ENCODE measurements around the gene LYRM4.

The LYRM4 gene

GRCh38 chr6:5172041-5172653 is 88.6 kb downstream of the LYRM4 start:
- no peak for FAIRE-seq

GRCh38 chr6:5167501-5167900 is 93.2 kb downstream of the LYRM4 start:
- no peak for FAIRE-seq

GRCh38 chr6:5164092-5164491 is 96.7 kb downstream of the LYRM4 start:
- FAIRE-seq: no peak

- FAIRE-seq: no peak
Measured at GRCh38 chr6:5163247-5163646, 97.5 kb downstream of the LYRM4 start.

- FAIRE-seq: no peak
Measured at GRCh38 chr6:5162355-5162754, 98.4 kb downstream of the LYRM4 start.

- no peak for FAIRE-seq
Measured at GRCh38 chr6:5160206-5160605, 100.5 kb downstream of the LYRM4 start.

- no peak for FAIRE-seq
Measured at GRCh38 chr6:5159162-5159561, 101.6 kb downstream of the LYRM4 start.

GRCh38 chr6:5158180-5158579 is 102.6 kb downstream of the LYRM4 start:
- FAIRE-seq: no peak

- FAIRE-seq: no peak
Measured at GRCh38 chr6:5157621-5158138, 103.1 kb downstream of the LYRM4 start.

- FAIRE-seq: no peak
Measured at GRCh38 chr6:5156627-5157026, 104.1 kb downstream of the LYRM4 start.

GRCh38 chr6:5155906-5156305 is 104.8 kb downstream of the LYRM4 start:
- no peak for FAIRE-seq

- no peak for FAIRE-seq
Measured at GRCh38 chr6:5153186-5153585, 107.6 kb downstream of the LYRM4 start.

GRCh38 chr6:5152460-5152859 is 108.3 kb downstream of the LYRM4 start:
- FAIRE-seq: no peak

- no peak for FAIRE-seq
Measured at GRCh38 chr6:5151955-5152401, 108.8 kb downstream of the LYRM4 start.

- FAIRE-seq: no peak
Measured at GRCh38 chr6:5151360-5151954, 109.3 kb downstream of the LYRM4 start.

GRCh38 chr6:5150551-5151075 is 110.1 kb downstream of the LYRM4 start:
- FAIRE-seq: no peak

GRCh38 chr6:5149891-5150290 is 110.9 kb downstream of the LYRM4 start:
- FAIRE-seq: no peak

GRCh38 chr6:5149159-5149704 is 111.5 kb downstream of the LYRM4 start:
- no peak for FAIRE-seq

GRCh38 chr6:5146398-5146797 is 114.4 kb downstream of the LYRM4 start:
- FAIRE-seq: no peak

- peak; percentile 52 for FAIRE-seq
Measured at GRCh38 chr6:5143634-5144311, 117.0 kb downstream of the LYRM4 start.

GRCh38 chr6:5142915-5143314 is 117.8 kb downstream of the LYRM4 start:
- no peak for FAIRE-seq

- FAIRE-seq: no peak
Measured at GRCh38 chr6:5142131-5142530, 118.6 kb downstream of the LYRM4 start.

GRCh38 chr6:5141046-5141445 is 119.7 kb downstream of the LYRM4 start:
- no peak for FAIRE-seq

Data from G401.6 (cell line).